ENCODE measurements around the gene NRM. TPM values are rescaled to one million over a fixed set of nuclear protein-coding genes. Genes with fewer than 3 reads are reported as not detected.
A peak's percentile ranks its signal among the peaks of the same experiment; 100 is the strongest.

NRM gene
- total and polyA plus RNA-seq, 3 donors from 2014 or later: 9.5 to 26.6 (median 10.5) TPM

- WGBS, 2 donors: 88 to 92% methylated on average over 12 of the region's 12 CpGs
- no peaks in the 10 kb centered on the region for H3K9me3 ChIP-seq
- no peak overlapping the region for H3K27ac ChIP-seq
- no peak for DNase-seq
- H3K36me3 ChIP-seq (ENCODE audit: low read depth, missing control alignments): no peaks in the 10 kb centered on the region
- no peak overlapping the region for H3K4me3 ChIP-seq
- H3K27me3 ChIP-seq: no peaks in the 10 kb centered on the region
- TF ChIP-seq POLR2A (IDR thresholded peaks at IDR 0.05): no peak
- TF ChIP-seq CTCF (IDR thresholded peaks at IDR 0.05): no peak
- intact Hi-C loops (cut with DNase I; ENCODE audit: low total_unique reads): no loop called here
- H3K4me1 ChIP-seq: no peaks in the 10 kb centered on the region
Observed at GRCh38 chr6:30732237-30732943, 41.6 kb upstream of the NRM start.

- Histone ChIP-seq H3K4me1 (peaks cover 2% of the 10 kb centered on the region), H3K27ac (no peak overlapping the region), H3K4me3 (no peak overlapping the region), H3K27me3 (no peaks in the 10 kb centered on the region), H3K9me3 (no peaks in the 10 kb centered on the region), H3K36me3 (ENCODE audit: low read depth, missing control alignments) (no peaks in the 10 kb centered on the region)
- intact Hi-C loops (cut with DNase I; ENCODE audit: low total_unique reads): no loop called here
- peak; percentile 83 for DNase-seq
- TF ChIP-seq POLR2A (IDR thresholded peaks at IDR 0.05): no peak
- TF ChIP-seq CTCF (IDR thresholded peaks at IDR 0.05): peak; percentile 48 to 54 (median 52)
- WGBS, 2 donors: 44 to 55% methylated on average over 19 to 30 of the region's 30 CpGs
Observed at GRCh38 chr6:30730601-30731435, 40.0 kb upstream of the NRM start.

GRCh38 chr6:30727920-30728553, 37.3 kb upstream of the NRM start:
- Histone ChIP-seq H3K27ac (peak overlapping the region in 1 of 2 donors; percentile 32), H3K4me3 (no peak overlapping the region), H3K36me3 (ENCODE audit: low read depth, missing control alignments) (no peaks in the 10 kb centered on the region), H3K9me3 (no peaks in the 10 kb centered on the region), H3K27me3 (no peaks in the 10 kb centered on the region), H3K4me1 (peaks cover 10% of the 10 kb centered on the region)
- TF ChIP-seq POLR2A (IDR thresholded peaks at IDR 0.05) (no peak), CTCF (IDR thresholded peaks at IDR 0.05) (no peak)
- 46 to 56% methylated on average over 7 of the region's 7 CpGs for WGBS, 2 donors
- no peak for DNase-seq
- intact Hi-C loops (cut with DNase I; ENCODE audit: low total_unique reads): loop anchor here (10.0 kb wide), 1 partner anchor 1083 kb away; no protein-coding TSS in a partner anchor

GRCh38 chr6:30726506-30727413, 36.0 kb upstream of the NRM start:
- Histone ChIP-seq H3K27me3 (no peaks in the 10 kb centered on the region), H3K9me3 (no peaks in the 10 kb centered on the region), H3K4me1 (peaks cover 20% of the 10 kb centered on the region), H3K27ac (no peak overlapping the region), H3K4me3 (no peak overlapping the region), H3K36me3 (ENCODE audit: low read depth, missing control alignments) (no peaks in the 10 kb centered on the region)
- TF ChIP-seq POLR2A (IDR thresholded peaks at IDR 0.05) (no peak), CTCF (IDR thresholded peaks at IDR 0.05) (no peak)
- intact Hi-C loops (cut with DNase I; ENCODE audit: low total_unique reads): loop anchor here (10.0 kb wide), 1 partner anchor 1082 kb away; no protein-coding TSS in a partner anchor
- no peak for DNase-seq
- WGBS, 2 donors: 88 to 90% methylated on average over 11 of the region's 11 CpGs
